OCI-LY3 (cell line): ENCODE measurements around the gene NIPSNAP3A.

Experiments used
- EZH2phosphoT487 ChIP-seq: fragments of 200-600 bp; shearing (Covaris generic); IDR thresholded peaks from 2 replicates; pipeline ENCODE4 v1.6.1; 2018; ENCODE audit warnings: antibody characterized with exemption, mixed run types, low read depth
- TF ChIP-seq, protein P1 (sequence below): fragments of 200-600, 300-600 bp; sonication (generic); IDR thresholded peaks from 2 replicates; pipeline ENCODE4 v1.5.1; 2014; ENCODE audit warnings: antibody characterized with exemption, low read length, low read depth

DNA sequence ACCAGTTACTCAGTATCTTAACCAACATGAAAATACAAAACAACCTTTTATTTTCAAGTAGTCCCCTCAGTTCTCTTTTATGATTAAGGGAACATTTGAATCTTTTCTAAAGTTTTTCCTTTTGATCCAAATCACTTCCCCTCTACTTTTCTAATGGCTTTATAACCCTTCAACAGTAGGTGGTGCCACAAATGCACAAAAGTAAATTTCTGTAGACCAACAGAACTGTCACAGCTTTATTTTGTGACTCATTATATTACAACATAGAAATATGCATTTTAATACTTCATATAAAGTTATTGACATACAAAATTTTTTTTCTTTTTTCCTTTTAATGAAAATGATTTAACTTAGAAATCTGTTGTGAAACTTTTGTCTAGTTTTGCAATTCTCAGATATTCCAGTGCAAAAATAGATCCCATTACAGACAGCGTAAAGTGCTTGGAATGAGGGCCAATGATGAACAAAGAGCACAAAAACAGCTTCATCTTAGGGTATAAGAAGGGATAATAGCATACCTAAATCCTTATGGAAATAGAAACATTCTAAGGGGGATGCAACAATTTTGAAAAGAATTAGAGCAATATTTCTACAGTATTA, 33.4 kb downstream of the NIPSNAP3A start:
- TF ChIP-seq, protein P1, sequence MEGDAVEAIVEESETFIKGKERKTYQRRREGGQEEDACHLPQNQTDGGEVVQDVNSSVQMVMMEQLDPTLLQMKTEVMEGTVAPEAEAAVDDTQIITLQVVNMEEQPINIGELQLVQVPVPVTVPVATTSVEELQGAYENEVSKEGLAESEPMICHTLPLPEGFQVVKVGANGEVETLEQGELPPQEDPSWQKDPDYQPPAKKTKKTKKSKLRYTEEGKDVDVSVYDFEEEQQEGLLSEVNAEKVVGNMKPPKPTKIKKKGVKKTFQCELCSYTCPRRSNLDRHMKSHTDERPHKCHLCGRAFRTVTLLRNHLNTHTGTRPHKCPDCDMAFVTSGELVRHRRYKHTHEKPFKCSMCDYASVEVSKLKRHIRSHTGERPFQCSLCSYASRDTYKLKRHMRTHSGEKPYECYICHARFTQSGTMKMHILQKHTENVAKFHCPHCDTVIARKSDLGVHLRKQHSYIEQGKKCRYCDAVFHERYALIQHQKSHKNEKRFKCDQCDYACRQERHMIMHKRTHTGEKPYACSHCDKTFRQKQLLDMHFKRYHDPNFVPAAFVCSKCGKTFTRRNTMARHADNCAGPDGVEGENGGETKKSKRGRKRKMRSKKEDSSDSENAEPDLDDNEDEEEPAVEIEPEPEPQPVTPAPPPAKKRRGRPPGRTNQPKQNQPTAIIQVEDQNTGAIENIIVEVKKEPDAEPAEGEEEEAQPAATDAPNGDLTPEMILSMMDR, result peak; percentile 81
- TF ChIP-seq EZH2phosphoT487, result no peak
